Suppressor macrophage treated with lipopolysaccharide for 4 hours (primary cell): Measurements from ENCODE around the gene CLEC9A.
A peak's percentile ranks its signal among the peaks of the same experiment; 100 is the strongest.
"Not testable (repeated sequence)": the region's sequence is repeated elsewhere in the genome, so short reads cannot be mapped to it uniquely, and the experiment has no call there.

ENCODE experiments used
- DNase-seq: peaks from one replicate; pipeline ENCODE4 v3.0.0-alpha.2; 2020

Gene CLEC9A

DNA sequence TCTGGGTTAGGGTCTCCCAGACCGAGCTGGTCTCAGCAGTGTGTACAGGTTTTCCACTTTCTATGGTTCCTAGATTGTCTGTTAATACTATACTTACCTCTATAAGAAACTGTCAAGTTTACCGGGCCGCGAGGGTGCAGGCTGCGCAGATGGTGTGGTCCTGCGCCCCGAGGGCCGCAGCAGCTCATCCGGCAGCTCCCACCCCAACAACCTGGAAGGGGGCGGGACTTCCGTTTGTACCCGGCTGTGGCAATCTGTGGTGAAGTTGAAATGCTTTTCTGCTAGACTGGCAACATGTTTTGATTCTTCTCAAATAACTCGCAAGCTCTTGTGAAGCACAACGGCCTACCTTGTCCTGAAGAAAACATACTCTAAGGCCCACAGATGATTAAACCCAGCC lies at the start of gene CLEC9A:
TSS of gene CLEC9A (plus strand) at position 237 of the 400 bp plus-strand sequence. CDS start 22,006 bp downstream, outside the sequence.
- DNase-seq, result no peak

DNA sequence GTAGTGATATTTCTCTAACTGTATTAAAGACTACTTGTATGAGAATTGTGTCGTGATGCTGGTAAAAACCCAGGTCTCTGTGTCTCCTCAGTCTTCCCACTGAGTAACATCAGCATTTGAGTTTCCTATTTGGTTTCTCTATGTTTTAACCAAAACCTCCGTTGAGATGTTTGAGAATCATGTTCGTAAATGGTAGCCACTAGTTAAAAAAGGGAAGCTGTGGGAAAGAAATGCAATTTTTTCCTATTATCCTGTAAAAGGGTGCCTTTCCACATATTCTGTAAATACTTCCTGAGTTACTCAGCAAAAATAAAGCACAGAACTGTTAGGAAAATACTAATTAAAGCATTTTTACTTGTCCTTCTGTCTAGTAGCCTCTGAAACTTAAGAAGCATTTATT lies 38.6 kb upstream of the CLEC9A start:
- DNase-seq, result peak; percentile 57

DNA sequence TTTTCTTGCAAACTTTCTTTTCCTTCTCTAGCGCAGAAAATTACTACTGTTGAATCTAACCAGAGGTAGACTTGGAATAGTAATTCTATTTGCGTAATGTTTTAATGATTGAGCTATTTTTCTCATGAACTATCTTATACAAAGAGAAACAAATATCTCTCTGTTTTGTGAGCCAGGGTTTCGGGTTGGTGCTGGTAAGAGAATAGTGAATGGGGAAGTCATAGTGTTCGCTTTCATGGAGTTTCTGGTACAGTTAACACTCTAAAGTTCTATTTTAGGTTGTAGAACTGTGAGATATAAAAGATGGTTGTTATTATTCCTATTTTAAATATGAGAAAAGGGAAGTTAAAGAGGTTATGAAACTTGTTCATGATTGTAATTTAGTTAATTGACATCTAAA lies 38.2 kb upstream of the CLEC9A start:
- peak; percentile 40 for DNase-seq

DNA sequence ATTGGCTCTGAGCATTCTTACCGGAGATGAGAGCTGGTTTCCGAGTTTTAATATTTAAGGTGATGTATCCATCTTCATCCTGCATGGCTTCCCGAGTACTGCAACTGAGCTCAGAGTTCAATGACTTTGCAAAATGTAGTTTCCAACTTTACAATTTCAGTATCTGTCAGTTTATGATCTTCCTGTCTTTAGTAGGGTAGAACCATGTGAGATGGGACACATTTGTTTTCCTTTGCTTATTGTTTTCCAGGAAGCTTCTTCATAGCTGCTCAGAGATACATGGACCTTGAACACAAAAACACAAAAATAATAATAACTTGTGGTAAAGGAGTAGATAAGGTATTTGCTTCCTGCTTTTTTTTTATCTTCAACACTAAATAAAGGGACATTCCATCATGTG lies 31.5 kb upstream of the CLEC9A start, which contains the start of gene CLEC1B:
TSS of gene CLEC1B (minus strand) at position 106 of the 400 bp plus-strand sequence. CDS start at position 85, 21 bp downstream.
- DNase-seq, result no peak

DNA sequence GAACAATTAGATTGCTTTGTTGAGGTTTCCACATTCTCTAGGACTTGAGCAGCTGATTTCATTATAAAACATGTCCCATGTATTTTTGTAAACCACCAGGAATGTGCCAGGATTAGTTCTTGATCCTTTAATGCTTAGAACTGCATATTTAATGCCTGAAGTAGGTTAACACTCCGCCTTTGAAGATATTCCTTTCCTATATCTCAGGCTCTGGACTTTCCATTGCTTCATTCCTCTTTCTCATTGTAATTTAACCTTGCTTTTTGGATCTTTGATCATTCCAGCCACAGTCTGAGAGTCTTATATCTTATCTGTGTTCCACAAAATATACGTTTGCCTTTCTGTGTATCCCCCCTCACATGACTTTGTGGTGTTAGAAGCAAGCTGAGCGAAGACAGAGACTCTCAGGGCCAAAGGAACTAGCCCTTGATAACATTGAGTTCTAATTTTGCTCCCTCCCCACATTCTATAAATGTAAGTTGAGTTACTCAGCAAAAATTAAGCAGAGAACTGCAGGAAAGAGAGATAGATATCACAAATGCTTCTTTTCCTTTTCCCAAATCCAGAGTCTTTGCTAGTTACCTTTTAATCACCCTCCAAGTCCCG lies 29.2 kb upstream of the CLEC9A start:
- no peak for DNase-seq

DNA sequence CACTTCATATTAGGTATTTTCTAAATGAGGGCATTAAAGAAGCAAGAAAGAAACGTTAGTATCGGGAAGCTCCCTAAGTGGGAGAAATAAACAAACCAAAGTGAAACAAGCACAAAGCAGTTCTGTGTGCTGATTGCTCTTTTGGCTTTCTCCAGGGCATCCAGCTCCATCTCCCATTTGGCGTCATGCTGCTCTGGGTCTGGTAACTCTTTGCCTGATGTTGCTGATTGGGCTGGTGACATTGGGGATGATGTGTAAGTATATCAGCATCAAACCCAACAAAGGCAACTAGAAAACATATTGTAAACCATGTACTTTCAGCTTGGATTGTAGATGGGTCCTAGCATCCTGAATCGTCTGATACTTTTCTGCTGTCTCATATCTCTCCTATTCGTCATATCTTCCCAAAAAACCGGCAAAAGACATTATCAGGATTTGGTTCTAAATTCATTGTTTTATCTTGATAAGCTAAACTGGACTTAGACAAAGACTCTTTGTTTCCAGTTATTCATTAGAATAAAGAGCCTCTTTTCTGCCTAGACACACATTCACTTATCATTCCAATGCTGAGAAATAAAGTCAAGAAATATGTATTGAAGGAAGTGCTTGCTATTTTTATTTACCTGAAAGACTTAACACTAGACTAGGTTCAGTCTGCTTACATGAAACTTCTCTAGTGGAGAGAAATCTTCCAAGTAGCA lies 17.7 kb upstream of the CLEC9A start:
- no peak for DNase-seq

DNA sequence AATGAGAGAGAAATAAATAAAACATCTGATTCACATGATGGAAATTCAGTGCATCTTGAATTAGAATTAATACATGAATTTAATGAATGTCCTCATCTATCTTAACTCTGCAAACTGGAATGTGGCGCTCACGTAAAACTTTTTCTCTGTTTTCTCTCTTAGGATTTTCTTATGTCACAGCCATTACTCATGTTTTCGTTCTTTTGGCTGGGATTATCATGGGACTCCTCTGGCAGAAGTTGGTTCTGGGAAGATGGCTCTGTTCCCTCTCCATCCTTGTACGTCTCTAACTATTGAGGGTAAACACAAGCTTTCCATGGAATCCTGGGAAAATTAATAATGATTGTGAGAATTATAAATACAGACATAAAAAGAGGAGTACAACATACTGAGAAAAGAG lies 15.0 kb upstream of the CLEC9A start:
- DNase-seq, result no peak

DNA sequence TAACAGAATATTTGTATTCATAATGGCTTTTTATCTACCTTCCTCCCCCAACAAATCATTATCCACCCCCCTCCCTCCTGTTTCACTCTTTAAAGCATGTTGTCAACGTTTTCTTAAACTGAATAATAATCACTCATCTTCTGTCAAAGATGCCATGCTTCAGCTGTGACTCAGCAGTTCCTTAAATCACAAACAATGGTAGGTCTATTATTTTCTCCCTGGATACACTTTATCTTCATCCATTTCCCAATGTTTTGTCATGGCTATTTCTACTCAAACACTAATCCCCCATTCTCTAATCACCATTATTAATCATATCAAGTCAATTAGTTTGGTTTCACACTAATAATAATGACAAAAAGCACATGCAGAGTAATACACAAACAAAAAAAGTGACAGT lies 13.6 kb upstream of the CLEC9A start:
- DNase-seq, result peak; percentile 16

DNA sequence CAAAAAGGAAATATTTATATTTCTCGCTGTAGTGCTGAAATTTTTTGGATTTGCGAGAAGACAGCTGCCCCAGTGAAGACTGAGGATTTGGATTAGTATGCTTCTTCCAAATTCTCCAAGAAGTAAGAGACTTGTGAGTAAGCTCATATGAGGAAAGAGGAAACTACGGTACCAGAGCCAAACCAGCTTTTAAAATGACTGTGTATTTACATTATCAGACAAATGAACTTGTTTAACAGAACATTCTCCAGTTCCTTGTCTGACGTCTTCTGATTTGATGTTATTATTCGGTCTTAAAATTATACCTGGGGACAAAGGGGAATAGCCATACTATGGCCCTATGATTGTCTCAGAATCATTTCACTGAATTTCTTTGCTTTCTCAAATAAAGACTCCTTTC lies 12.1 kb upstream of the CLEC9A start:
- peak; percentile 67 for DNase-seq

DNA sequence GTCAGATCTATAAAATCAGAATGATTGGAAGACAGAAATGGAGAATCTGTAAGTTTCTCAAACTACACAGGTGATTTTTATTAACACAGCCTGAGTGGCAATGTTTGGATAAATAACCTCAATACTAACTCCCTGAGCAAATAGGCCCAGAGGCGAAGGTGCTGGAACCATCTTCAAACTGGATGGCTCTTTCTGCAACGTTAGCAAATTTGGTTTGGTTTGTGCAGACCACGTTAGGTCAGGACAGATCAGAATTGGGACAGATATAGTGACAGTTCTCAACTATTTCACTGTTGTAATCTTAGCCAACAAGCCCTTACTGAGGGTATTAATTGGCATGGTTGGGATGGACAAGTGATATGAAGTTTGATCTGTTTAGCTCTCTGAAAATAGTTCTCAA lies 9.1 kb upstream of the CLEC9A start:
- DNase-seq, result no peak

DNA sequence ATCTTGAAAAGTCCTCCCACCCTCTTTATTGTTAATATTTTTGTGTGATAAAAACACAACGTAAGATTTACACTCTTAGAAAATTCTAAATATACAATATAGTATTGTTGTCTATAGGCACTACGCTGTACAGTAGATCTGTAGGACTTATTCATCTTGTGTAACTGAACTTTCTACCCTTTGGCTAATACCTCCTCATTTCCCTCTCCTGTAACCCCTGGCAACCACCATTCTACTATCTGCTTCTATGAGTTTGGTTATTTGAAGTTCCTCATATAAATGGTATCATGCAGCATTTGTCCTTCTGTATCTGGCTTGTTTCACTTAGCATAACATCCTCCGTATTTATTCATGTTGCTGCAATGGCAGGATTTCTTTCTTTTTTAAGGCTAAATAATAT lies 5.2 kb upstream of the CLEC9A start:
- peak; percentile 17 for DNase-seq

DNA sequence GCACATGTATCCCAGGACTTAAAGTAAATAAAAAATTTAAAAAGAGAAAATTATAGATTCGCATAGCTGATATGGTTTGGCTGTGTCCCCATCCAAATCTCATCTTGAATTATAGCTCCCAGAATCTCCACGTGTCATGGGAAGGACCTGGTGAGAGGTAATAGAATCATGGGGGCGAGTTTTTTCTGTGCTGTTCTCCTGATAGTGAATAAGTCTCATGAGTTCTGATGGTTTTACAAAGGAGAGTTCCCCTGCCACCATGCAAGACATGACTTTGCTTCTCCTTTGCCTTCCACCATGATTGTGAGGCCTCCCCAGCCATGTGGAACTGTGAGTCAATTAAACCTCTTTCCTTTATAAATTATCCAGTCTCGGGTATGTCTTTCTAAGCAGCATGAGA lies 3.8 kb upstream of the CLEC9A start:
- DNase-seq, result not testable (repeated sequence)

DNA sequence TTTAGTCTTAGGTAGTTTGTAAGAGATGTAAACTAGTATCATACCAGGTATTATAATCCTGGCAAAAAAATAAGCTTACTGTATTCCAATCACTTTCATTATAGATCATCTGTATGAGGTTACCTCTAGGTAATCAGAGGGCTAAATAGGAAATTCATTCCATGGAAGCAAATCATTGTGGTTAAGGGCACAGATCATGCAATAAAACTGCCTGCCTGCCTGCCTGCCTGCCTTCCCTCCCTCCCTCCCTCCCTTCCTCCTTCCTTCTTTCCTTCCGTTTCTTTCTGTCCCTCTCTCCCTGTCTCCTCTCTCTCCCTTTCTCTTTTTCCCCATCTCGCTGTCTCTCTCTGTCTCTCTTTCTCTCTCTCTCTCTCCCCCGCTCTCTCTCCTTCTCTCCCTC lies 3.2 kb upstream of the CLEC9A start:
- DNase-seq, result peak; percentile 23

DNA sequence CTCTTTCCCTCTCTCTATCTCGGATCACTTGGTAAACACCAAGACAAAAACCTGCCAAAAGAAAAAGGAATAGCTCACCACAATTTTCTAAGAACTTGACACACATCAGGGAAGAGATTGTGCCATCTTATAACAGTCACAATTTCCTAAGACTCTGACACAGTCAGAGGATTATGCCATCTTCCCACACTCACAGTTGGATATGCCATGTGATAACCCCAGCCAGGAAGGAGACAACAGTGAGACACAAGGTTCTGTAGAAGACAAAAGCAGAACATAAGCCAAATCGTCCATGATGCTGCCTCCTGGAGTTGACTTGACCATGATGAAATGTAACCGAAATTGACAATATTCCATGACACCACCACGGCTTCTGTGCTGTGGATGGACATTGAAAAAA lies 2.8 kb upstream of the CLEC9A start:
- peak; percentile 96 for DNase-seq

DNA sequence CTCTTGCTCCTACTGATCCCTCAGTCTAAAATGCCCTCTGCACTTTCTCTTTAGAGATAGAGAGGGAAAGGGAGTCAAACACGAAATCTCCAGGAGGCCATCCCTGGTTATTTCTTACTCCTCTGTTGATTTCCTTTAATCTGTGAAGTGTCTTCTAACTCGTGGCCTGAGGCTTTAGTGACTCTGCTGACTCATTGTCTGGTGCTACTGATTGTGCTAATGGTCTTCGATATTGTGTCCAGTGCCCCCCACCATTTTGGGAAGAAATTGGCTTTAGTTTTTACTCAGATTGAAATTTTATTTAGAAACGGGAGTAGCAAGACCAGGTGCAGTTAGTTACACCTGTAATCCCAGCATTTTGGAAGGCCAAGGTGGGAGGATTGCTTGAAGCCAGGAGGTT lies 839 bp downstream of the CLEC9A start:
- peak; percentile 26 for DNase-seq

DNA sequence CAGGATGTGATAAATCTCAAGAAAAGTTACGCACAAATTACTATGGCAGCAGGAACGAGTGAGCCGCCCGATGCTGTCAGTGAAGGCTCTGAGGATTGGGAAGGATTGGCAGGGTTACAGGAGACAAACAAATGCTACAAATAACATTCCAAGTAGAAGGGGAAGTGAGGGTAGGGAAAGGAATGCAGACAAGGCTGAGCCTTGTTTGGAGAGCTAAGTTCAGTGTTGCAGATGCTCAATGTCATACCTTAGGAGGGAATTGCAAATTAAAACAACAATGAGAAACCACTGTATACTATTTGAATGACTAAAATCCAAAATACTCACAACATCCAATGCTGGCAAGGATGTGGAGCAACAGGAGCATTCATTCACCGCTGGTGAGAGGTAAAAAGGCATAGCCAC lies 1.3 kb downstream of the CLEC9A start:
- no peak for DNase-seq

DNA sequence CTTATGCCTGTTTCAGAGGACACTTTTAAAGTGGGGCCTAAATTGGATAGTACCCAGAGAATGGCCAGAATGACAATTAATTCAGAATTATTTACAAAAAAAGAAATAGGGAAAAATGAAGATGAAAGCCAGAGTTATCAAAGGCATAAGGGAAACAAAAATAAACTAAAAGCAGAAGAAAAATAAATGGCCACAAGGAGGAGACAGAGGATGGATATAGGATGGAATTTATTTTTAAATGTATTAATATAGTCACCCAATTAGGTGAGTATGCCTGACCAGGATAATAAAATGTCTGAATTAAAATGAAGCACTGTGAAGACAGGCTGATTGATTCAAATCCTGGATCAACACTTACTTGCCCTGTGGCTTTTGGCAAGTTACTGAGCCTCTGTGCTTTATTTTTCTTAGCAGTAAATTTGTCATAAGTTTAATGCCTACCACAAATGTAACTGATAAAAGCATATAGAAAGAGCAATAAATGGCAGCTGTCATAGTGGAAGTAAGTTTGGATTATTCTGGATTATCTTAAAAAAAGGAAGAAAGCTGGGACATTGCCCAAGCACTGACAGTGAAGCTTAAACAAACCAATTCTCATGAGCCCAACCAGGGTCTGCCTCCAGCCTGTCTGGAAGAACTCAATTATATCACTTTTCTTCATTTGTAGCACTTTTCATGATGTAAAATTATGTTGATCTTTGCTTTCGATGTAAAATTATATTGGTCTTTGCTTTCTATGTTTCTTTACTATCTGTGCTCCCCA lies 3.5 kb downstream of the CLEC9A start:
- peak; percentile 55 for DNase-seq

DNA sequence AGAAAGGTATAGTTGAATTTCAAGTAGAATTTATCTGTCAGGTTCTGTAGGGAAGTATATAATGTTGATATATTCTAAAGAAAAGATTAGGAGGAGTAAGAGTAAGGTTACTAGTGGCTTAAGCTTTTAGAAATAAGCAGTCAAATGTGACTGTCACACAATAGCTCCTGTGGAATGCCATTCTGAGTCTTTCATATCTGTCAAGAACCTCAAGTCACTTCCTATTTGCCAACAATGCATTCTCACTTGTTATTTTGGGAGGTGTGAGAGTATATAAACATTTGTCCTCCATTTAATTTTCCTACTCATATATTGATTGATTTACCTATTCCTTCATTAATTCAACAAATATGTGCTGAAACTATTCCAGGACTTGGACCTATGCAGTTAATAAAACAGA lies 11.7 kb downstream of the CLEC9A start:
- no peak for DNase-seq

DNA sequence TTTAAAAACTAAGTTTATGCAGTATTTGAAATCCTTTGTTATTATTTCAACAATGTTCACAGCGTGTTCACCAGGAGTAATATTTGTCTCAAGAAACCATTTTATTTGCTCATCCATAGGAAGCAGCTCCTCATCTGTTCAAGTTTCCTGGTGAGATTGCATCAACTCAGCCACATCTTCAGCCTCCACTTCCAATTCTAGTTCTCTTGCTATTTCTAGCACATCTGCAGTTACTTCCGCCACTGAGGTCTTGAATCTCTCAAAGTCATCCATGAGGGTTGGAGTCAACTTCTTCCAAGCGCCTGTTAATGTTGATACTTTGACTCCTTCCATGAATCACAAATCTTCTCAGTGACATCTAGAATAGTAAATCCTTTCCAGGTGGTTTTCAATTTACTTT lies 18.0 kb downstream of the CLEC9A start:
- DNase-seq, result peak; percentile 37

DNA sequence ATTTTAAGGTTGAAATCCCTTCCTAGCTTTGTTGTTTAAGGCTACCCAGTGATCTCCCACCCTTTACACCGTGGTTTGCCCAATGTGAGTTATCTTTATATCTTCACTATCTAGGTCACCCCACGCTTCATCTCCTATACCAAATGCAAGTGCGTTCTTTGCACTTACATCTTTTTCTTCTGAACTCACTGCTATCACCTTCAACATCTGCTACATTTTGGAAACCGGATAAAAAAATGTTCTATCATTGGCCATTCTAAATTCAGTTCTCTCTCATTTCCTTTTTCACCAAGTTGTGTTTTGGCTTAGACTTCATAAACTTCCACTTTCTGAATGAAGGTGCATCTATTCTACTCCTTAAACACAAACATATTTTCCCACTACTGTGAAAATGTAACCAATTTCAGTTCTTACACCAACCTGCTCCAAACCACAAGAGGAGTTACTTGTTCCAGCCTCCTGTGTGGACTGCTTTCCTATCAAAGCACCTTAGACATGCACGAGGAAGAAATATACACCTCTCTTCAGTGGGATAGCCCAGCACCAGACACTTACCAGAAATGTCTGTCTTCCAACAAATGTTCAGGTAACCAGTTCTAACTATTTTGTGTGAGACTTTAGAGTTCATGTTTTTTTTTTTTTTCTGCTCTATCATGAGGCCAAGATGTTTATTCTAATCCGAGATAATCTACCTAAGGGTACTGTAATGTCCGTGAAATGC lies 21.9 kb downstream of the CLEC9A start:
- DNase-seq, result peak; percentile 30

DNA sequence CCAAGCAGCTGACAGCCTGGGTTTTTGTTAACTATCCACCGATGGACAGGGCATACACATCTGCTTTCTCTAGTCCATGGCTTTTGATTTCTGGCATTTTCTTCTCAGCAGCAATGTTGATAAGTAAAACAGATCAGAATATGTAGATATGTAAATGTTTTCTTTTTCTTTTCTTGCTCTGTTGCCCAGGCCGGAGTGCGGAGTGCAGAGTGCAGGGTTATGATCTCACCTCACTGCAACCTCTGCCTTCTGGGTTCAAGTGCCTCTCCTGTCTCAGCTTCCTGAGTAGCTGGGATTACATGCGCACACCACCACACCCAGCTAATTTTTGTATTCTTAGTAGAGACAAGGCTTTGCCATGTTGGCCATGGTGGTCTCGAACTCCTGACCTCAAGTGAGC lies 27.9 kb downstream of the CLEC9A start:
- DNase-seq, result no peak

DNA sequence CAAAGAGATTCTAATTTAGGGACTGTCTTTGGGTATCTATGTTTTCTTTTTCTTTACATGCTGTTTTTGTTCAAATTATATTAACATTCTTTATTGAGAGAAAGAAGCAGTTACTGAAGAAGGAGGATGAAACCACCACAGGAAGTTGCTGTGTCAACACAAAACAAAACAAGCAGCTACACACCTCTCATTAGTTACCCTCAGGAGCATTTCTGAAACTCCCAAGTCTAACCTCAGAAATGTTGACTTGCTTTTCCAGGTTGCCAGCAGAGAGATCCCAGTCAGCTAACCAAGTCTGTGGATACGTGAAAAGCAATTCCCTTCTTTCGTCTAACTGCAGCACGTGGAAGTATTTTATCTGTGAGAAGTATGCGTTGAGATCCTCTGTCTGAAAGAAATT lies 34.8 kb downstream of the CLEC9A start:
- DNase-seq, result no peak

DNA sequence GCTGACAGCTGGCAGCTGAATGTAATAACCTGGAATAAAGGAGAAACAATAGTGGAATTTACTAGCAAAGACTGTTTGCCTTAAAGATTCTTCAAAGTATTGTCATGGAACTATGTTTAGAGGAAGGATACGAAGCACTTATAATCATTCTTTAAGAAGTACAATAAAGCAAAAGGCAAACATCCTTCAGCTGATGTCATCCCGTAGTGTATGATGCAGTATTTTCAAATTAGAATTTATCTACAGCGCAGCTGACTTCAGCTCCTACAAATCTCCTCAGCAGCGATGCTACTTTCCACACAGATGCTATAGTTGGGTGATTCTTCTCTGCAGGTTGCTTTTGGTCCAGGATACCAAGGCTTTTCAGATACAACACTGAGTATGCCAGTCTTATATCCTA lies 36.8 kb downstream of the CLEC9A start:
- DNase-seq, result no peak
